Measurements from ENCODE around the gene SLC22A23. TPM values are rescaled to one million over a fixed set of nuclear protein-coding genes. Genes with fewer than 3 reads are reported as not detected.

Gene SLC22A23
- total RNA-seq, 1 experiment from 2014 or later, result 38.2 TPM

- ChIA-PET CTCF (interaction anchor here (0.9 to 1.9 kb wide), 2 partner anchors 10 to 57 kb away, joined by 3 to 6 read pairs; no protein-coding TSS in a partner anchor), POLR2A (no interaction called here)
- Mint-ChIP-seq H3K4me1 (peaks cover 31% of the 10 kb centered on the region), H3K9me3 (peaks cover 3% of the 10 kb centered on the region), H3K36me3 (peaks cover 4% of the 10 kb centered on the region), H3K27ac (no peak overlapping the region), H3K4me3 (no peak overlapping the region), H3K27me3 (ENCODE audit: low read depth) (peaks cover 12% of the 10 kb centered on the region)
- ATAC-seq (no peak), DNase-seq (ENCODE audit: low spot score) (no peak)
- no peak for TF ChIP-seq SMAD3 (CRISPR knock-in tag; IDR thresholded peaks at IDR 0.05; ENCODE audit: borderline replicate concordance)
- TF ChIP-seq FOXP4 (CRISPR knock-in tag; IDR thresholded peaks at IDR 0.05), result no peak
- TF ChIP-seq SP1 (CRISPR knock-in tag; conservative IDR thresholded peaks at IDR 0.05), result no peak
Measured at GRCh38 chr6:3467996-3468395, 11.1 kb upstream of the SLC22A23 start.

- DNase-seq (ENCODE audit: low spot score) (no peak), ATAC-seq (peak; percentile 28)
- peaks cover 30% of the 10 kb centered on the region for H3K4me1 Mint-ChIP-seq
- H3K9me3 Mint-ChIP-seq, result peaks cover 9% of the 10 kb centered on the region
- H3K27ac Mint-ChIP-seq, result no peak overlapping the region
- peaks cover 12% of the 10 kb centered on the region for H3K27me3 Mint-ChIP-seq (ENCODE audit: low read depth)
- peaks cover 12% of the 10 kb centered on the region for H3K36me3 Mint-ChIP-seq
- ChIA-PET POLR2A (no interaction called here), CTCF (interaction anchor here (0.7 to 1.9 kb wide), 4 partner anchors 8 to 308 kb away, joined by 3 to 6 read pairs (median 4); no protein-coding TSS in a partner anchor)
- H3K4me3 Mint-ChIP-seq, result no peak overlapping the region
- TF ChIP-seq MAX (CRISPR knock-in tag; IDR thresholded peaks at IDR 0.05), result no peak
- no peak for TF ChIP-seq ZNF416 (CRISPR knock-in tag; IDR thresholded peaks at IDR 0.05)
- TF ChIP-seq PREB (CRISPR knock-in tag; IDR thresholded peaks at IDR 0.05; ENCODE audit: borderline replicate concordance), result no peak
- no peak for TF ChIP-seq SMAD3 (CRISPR knock-in tag; IDR thresholded peaks at IDR 0.05; ENCODE audit: borderline replicate concordance)
- TF ChIP-seq OVOL2 (CRISPR knock-in tag; IDR thresholded peaks at IDR 0.05; ENCODE audit: borderline replicate concordance), result no peak
- no peak for TF ChIP-seq CDX4 (CRISPR knock-in tag; IDR thresholded peaks at IDR 0.05; ENCODE audit: borderline replicate concordance)
- TF ChIP-seq KAT7 (CRISPR knock-in tag; IDR thresholded peaks at IDR 0.05; ENCODE audit: borderline replicate concordance), result no peak
- TF ChIP-seq E2F5 (CRISPR knock-in tag; IDR thresholded peaks at IDR 0.05), result no peak
- no peak for TF ChIP-seq NR1H2 (CRISPR knock-in tag; IDR thresholded peaks at IDR 0.05)
- TF ChIP-seq FOXP4 (CRISPR knock-in tag; IDR thresholded peaks at IDR 0.05), result no peak
- TF ChIP-seq ZNF121 (CRISPR knock-in tag; IDR thresholded peaks at IDR 0.05), result no peak
- no peak for TF ChIP-seq NFATC4 (CRISPR knock-in tag; IDR thresholded peaks at IDR 0.05)
- no peak for TF ChIP-seq ZBTB43 (CRISPR knock-in tag; IDR thresholded peaks at IDR 0.05)
- no peak for TF ChIP-seq AFF4 (CRISPR knock-in tag; IDR thresholded peaks at IDR 0.05; ENCODE audit: borderline replicate concordance)
- TF ChIP-seq ZNF232 (CRISPR knock-in tag; IDR thresholded peaks at IDR 0.05), result no peak
- TF ChIP-seq ATF6 (CRISPR knock-in tag; IDR thresholded peaks at IDR 0.05), result no peak
- TF ChIP-seq IRF2 (CRISPR knock-in tag; IDR thresholded peaks at IDR 0.05; ENCODE audit: borderline replicate concordance, low read depth), result no peak
Measured at GRCh38 chr6:3466488-3467219, 9.8 kb upstream of the SLC22A23 start.
